ENCODE results near the gene DIAPH1.

- TF ChIP-seq EZH2 (IDR thresholded peaks at IDR 0.05): no peak
- TF ChIP-seq, protein P1, sequence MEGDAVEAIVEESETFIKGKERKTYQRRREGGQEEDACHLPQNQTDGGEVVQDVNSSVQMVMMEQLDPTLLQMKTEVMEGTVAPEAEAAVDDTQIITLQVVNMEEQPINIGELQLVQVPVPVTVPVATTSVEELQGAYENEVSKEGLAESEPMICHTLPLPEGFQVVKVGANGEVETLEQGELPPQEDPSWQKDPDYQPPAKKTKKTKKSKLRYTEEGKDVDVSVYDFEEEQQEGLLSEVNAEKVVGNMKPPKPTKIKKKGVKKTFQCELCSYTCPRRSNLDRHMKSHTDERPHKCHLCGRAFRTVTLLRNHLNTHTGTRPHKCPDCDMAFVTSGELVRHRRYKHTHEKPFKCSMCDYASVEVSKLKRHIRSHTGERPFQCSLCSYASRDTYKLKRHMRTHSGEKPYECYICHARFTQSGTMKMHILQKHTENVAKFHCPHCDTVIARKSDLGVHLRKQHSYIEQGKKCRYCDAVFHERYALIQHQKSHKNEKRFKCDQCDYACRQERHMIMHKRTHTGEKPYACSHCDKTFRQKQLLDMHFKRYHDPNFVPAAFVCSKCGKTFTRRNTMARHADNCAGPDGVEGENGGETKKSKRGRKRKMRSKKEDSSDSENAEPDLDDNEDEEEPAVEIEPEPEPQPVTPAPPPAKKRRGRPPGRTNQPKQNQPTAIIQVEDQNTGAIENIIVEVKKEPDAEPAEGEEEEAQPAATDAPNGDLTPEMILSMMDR (IDR thresholded peaks at IDR 0.05): no peak
These were observed 17.3 kb upstream of the DIAPH1 start for GRCh38 chr5:141636106-141636412.

Measured in neural progenitor cell (in vitro differentiated cells).